ENCODE measurements around the gene CMTM8. TPM values are rescaled to one million over a fixed set of nuclear protein-coding genes. Genes with fewer than 3 reads are reported as not detected.

The CMTM8 gene
- total RNA-seq, 1 donor from 2014 or later = 5.6 TPM

DNA sequence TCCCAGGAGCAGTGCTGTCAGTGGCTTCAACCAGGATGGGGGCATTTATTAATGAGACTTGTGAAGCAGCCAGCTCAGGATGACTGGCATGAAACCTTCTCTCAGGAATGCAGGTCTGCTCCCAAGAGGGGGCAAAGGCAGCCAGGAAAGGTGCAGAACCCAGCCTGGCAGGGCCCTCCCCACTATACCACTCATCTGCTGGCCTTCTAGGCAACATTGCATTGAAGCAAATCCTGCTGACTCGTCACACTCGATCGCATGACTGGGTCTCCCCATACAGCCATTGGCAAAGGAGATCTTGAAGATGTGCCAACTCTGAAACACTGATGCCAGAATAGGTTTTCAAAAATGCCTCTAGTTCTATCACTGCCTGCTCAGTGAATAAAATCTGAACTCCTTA lies 87.4 kb downstream of the CMTM8 start:
- DNase-seq (ENCODE audit: extremely low read depth, low read depth, low spot score) = no peak

- no peak for DNase-seq (ENCODE audit: extremely low read depth, low read depth, low spot score)
Measured at GRCh38 chr3:32326795-32327194, 88.3 kb downstream of the CMTM8 start.

GRCh38 chr3:32334675-32335074 lies 96.2 kb downstream of the CMTM8 start:
- no peak for DNase-seq (ENCODE audit: extremely low read depth, low read depth, low spot score)

GRCh38 chr3:32335365-32336112 lies 97.1 kb downstream of the CMTM8 start:
- no peak for DNase-seq (ENCODE audit: extremely low read depth, low read depth, low spot score)

DNA sequence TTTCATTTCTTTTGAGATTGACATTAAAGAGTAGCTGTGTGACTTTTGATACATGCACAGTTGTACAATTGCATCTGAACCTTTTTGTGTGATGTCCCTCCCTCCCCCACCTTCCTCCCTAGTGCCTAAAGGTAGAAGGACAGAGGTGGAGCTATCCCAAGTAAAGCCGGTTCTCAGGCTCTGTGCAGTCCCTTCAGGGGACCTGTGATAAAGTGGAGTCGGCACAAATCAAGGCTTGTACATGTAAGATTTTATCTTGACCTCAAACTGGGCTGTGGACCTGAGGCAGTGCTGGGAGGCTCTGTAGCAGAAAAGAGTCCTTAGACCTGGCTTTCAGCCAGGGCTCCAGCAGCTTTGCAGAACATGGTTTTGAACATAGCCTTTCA lies 97.6 kb downstream of the CMTM8 start:
- no peak for DNase-seq (ENCODE audit: extremely low read depth, low read depth, low spot score)

DNA sequence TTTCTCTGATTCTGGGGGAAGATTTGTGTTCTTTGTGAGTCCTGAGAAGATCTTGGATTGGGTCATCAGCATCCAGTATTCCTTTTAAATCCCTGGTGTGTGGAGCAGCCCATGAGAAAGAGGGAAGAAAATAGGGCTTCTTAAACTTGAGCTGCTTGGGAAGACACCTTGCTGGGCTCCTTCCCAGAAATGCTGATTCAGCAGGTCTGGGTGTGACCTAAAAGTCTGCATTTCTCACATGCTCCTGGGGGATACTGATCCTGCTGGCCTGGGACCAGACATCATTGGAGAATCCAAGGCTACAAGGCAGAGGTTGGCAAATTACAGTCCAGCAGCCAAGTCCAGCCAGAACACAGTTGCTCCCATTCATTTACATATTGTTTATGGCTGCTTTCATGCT lies 99.0 kb downstream of the CMTM8 start:
- no peak for DNase-seq (ENCODE audit: extremely low read depth, low read depth, low spot score)

DNA sequence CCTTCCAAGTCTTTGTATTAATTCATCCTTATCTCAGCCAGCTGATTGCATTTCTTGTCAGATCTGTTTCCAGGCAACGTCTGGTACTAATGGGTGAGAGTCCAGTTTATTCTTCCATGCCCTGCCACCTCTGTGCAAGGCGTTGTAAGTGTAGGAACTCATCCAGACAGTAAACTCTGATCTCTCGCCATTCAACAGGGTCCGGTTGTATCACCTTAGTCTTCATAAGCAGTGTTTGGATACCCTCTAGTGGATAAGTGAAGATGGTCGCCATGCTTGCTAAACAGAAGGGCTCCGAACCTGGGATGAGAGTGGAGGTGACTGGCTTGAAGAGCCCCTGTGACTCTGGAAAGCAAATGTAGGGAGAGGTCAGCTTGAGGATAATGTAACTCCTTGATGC lies 101.6 kb downstream of the CMTM8 start:
- no peak for DNase-seq (ENCODE audit: extremely low read depth, low read depth, low spot score)

DNA sequence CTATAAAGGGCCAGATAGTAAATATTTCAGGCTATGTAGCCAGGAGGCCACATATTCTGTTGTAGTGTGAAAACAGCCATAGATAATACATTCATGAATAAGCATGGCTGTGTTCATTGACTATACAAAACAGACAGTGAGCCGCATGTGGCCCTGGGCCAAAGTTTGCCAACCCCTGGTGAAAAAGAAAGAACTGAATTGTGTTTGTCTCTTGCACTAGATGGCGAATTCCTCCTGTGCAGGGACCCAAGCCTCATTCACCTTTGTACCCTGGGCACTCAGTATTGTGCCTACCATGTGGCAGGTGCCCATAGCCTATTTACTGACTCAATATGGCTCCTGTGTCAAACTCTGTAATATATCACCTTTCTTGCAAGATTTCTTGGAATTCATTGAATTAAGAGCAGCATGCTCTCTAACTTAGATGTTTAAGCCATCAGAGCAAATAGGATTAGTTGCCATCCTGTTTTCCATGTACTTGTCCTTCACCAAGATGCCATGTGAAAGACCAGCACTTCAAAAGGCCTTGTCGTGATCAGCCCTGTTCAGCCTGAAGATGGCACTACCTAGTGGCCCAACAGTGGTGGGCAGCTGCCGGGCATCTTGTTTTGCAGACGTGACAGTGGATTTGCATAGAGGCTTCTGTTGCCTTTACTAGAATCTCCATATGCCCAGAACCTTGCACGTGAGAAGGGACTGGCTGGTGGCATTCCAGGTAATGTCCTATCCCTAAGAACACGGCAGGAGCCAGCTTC lies 102.3 kb downstream of the CMTM8 start:
- no peak for DNase-seq (ENCODE audit: extremely low read depth, low read depth, low spot score)

GRCh38 chr3:32347343-32348125 lies 109.1 kb downstream of the CMTM8 start:
- DNase-seq (ENCODE audit: extremely low read depth, low read depth, low spot score) = no peak

- no peak for DNase-seq (ENCODE audit: extremely low read depth, low read depth, low spot score)
Measured at GRCh38 chr3:32349184-32349583, 110.7 kb downstream of the CMTM8 start.

DNA sequence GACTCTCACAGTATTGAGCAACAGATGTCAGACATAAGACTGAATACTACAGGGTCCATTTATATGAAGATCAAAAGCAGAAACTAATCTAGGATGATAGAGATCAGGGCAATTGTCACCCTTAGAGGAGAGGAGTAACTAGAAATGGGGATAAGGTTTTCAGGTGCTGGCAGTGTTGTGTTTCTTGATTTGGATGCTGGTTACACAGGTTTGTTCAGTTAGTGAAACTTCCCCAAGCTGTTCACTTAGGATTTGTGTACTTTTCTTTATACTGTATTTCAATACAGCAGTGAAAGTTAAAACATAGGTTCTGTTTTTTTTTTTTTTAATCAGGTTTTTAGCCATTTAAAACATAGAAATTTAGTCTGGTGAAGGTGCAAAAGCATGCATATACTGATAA lies 114.1 kb downstream of the CMTM8 start:
- no peak for DNase-seq (ENCODE audit: extremely low read depth, low read depth, low spot score)

- DNase-seq (ENCODE audit: extremely low read depth, low read depth, low spot score) = no peak
Measured at GRCh38 chr3:32353351-32353750, 114.9 kb downstream of the CMTM8 start.

- no peak for DNase-seq (ENCODE audit: extremely low read depth, low read depth, low spot score)
Measured at GRCh38 chr3:32354362-32354778, 115.9 kb downstream of the CMTM8 start.

DNA sequence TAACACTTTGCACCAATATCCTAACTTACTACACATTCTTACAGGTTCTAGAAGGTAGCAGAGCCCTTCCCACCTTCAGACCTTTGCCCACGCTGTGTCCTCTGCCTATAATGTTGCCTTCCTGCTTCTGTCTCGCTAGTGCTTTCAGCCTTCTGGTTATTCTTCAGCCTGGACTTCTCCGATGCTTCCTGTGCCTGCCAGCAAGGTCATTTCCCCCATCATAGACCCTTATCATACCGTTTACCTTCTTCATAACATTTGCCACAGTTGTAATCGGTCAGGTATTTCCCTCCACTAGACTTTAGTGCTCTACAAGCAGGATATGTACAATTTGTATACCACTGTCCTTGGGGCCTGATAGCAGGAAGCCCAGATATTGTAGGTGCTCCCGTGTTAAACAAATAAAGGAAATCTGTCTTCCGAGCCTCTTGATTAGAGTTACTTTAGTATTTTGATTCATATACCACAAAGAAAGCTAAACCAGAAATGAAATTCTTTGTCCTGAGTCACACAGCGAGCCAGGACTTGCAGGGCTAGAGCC lies 117.3 kb downstream of the CMTM8 start:
- no peak for DNase-seq (ENCODE audit: extremely low read depth, low read depth, low spot score)

DNA sequence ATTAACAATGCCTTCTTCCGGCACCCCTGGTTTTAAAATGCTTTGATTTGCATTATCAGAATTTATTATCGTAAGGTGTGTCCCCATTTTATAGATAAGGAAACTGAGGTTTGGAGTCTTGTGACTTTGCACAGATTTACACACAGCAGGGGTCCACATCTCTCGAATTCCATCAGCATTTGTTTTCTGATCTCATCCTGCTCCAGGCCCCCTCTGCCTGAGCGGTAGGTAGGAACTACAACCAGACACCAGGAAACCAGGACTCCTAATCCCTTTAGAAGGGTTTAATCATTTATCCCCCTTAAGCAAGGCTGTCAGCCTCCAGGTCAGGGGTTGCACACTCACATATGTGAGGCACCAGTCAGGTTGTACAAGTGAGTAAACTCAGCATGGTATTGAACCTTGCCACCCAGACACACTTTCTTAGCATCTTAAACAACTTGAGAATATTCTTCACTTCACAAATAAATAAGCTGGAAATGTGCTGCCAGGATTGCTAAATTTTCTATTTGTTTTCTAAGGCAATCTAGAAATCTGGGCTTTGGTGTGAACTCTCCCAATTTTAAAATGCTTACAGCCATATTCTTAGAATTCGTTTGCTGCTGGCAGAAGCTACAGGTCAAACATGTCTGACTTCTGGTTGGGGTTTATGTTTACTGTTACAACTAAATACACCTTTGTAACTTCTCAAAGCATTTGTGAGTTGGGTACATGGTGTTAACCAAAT lies 121.4 kb downstream of the CMTM8 start:
- no peak for DNase-seq (ENCODE audit: extremely low read depth, low read depth, low spot score)

GRCh38 chr3:32360493-32360827 lies 122.0 kb downstream of the CMTM8 start:
- DNase-seq (ENCODE audit: extremely low read depth, low read depth, low spot score) = no peak

DNA sequence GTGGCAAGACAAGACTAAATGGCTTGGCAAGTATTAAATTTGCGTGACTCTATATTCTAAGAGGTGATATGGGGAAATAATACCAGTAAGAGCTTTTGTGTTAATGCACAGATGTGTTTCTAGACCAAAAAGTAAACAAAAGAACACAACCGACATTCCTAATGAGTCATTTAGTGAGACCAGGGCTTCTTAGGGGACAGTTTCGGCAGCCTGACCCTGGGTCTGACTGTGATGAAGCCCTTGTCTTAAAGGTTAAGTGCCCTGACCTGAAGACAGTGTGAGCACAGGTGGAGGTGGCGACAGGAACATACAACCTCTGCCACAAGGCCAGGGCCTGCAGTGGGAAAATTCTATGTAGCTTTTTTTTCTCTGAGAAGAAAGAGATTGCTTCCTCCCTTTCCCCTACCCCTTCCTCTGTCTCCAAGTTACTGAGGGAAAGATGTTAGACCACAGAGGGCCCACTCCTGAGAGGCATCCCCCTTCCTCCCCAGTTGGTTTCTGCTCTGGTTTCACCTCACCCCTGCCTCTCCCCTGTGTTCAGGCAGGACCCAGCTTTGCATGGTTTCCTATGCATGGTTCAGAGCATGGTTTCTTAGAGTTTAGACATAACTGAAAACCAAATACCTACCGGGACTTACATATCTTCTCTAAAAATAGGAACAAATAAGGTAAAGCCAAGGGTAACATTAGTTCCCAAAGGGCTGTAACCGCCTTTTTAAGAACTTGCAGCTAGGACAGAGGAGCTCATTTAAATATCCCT lies 128.3 kb downstream of the CMTM8 start:
- DNase-seq (ENCODE audit: extremely low read depth, low read depth, low spot score) = no peak

- DNase-seq (ENCODE audit: extremely low read depth, low read depth, low spot score) = no peak
Measured at GRCh38 chr3:32367442-32367841, 129.0 kb downstream of the CMTM8 start.

DNA sequence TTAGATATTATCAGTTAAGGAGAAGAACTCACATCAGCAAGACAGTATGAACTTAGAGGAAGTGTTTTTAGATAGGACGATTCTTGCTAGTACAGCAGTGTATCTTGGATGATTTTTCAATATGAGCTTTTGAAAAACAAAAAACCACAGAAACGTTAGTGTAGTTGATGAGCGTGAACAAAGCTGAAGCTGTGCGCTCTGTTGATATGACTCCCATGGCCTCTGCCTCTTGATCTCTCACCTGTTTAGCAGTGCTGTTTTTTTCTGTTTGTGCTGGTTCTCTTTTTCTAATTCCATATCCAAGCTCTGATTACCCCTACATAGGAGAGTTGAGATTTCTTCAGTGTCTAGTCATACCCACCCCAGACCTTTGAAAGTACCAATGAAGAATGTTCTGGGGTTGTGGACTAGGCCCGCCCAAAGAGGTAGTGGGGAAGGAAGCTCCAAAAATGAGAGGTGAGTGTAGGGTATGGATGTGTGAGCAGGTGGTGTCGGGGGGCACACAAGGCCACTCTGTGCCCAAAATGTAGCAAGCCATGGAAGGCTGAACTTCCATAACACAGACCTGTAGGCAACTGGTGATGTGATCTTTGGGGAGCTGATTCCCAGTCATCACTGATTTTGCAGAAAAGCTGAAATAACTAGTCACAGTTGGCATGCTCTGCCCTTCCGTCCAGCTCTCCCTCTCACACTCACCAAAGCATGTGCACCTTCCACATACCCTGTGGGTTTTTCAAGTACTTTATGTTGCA lies 133.2 kb downstream of the CMTM8 start:
- DNase-seq (ENCODE audit: extremely low read depth, low read depth, low spot score) = no peak

- DNase-seq (ENCODE audit: extremely low read depth, low read depth, low spot score) = no peak
Measured at GRCh38 chr3:32372213-32372490, 133.7 kb downstream of the CMTM8 start.
